MM.1S (cell line): ENCODE measurements around the gene ZNF600.
"Not testable (repeated sequence)": the region's sequence is repeated elsewhere in the genome, so short reads cannot be mapped to it uniquely, and the experiment has no call there.

Experiments
- DNase-seq: peaks from one replicate; pipeline ENCODE4 v3.0.0-alpha.2; 2015
- H2AFZ ChIP-seq: fragments of 300-600 bp; sonication (generic); 2 replicates; pipeline ENCODE4 v1.6.0; 2016; ENCODE audit warnings: antibody characterized with exemption, low read length
- H3F3A ChIP-seq: fragments of 300-600 bp; sonication (generic); 2 replicates; pipeline ENCODE4 v1.6.1; 2016; ENCODE audit warnings: mild to moderate bottlenecking, antibody characterized with exemption, low read length, moderate library complexity, mixed read lengths; ENCODE audit not compliant: insufficient read depth
- H3K27ac ChIP-seq: fragments of 300-600 bp; sonication (generic); 2 replicates; pipeline ENCODE4 v1.5.1; 2016; ENCODE audit warnings: mild to moderate bottlenecking, low read length
- H3K27me3 ChIP-seq: fragments of 300-600 bp; sonication (generic); replicated peaks from 2 replicates; pipeline ENCODE4 v1.6.0; 2016; ENCODE audit warnings: low read length; ENCODE audit not compliant: insufficient read depth
- H3K36me3 ChIP-seq: fragments of 300-600 bp; sonication (generic); replicated peaks from 2 replicates; pipeline ENCODE4 v1.6.1; 2016; ENCODE audit warnings: mild to moderate bottlenecking, low read length, mixed read lengths; ENCODE audit not compliant: insufficient read depth
- H3K4me1 ChIP-seq: fragments of 300-600 bp; sonication (generic); 2 replicates; pipeline ENCODE4 v1.6.1; 2016; ENCODE audit warnings: low read length, mixed read lengths
- H3K4me2 ChIP-seq: fragments of 300-600 bp; sonication (generic); 2 replicates; pipeline ENCODE4 v1.6.0; 2016; ENCODE audit warnings: low read depth, low read length
- H3K4me3 ChIP-seq: fragments of 300-600 bp; sonication (generic); 2 replicates; pipeline ENCODE4 v1.5.1; 2016; ENCODE audit warnings: low read length, mixed read lengths
- H3K79me2 ChIP-seq: fragments of 300-600 bp; sonication (generic); 2 replicates; pipeline ENCODE4 v1.6.1; 2016; ENCODE audit warnings: mixed run types, low read length, mixed read lengths
- H3K9ac ChIP-seq: fragments of 300-600 bp; sonication (generic); 2 replicates; pipeline ENCODE4 v1.6.1; 2016; ENCODE audit warnings: low read length, mixed read lengths
- H3K9me2 ChIP-seq: fragments of 300-600 bp; sonication (generic); replicated peaks from 2 replicates; pipeline ENCODE4 v1.6.1; 2016; ENCODE audit warnings: mild to moderate bottlenecking, low read length, mixed read lengths; ENCODE audit not compliant: insufficient read depth
- H3K9me3 ChIP-seq: fragments of 300-600 bp; sonication (generic); replicated peaks from 2 replicates; pipeline ENCODE4 v1.6.1; 2016; ENCODE audit warnings: mild to moderate bottlenecking, low read length, mixed read lengths; ENCODE audit not compliant: insufficient read depth
- H4K20me1 ChIP-seq: fragments of 300-600 bp; sonication (generic); 2 replicates; pipeline ENCODE4 v1.6.1; 2016; ENCODE audit warnings: mild to moderate bottlenecking, low read length, moderate library complexity, mixed read lengths; ENCODE audit not compliant: insufficient read depth
- EZH2 ChIP-seq: fragments of 300-600 bp; sonication (generic); optimal IDR thresholded peaks from 2 replicates; pipeline ENCODE3; 2017; ENCODE audit warnings: low read depth, mild to moderate bottlenecking, antibody characterized with exemption, low read length, mixed read lengths
- EZH2phosphoT487 ChIP-seq: fragments of 300-600 bp; sonication (generic); IDR thresholded peaks from 2 replicates; pipeline ENCODE4 v1.6.1; 2018; ENCODE audit warnings: antibody characterized with exemption, low read length
- TF ChIP-seq, protein P1 (sequence below): fragments of 300-600 bp; sonication (generic); IDR thresholded peaks from 2 replicates; pipeline ENCODE4 v1.5.1; 2016; ENCODE audit warnings: antibody characterized with exemption, low read length, mixed read lengths

Gene ZNF600

DNA sequence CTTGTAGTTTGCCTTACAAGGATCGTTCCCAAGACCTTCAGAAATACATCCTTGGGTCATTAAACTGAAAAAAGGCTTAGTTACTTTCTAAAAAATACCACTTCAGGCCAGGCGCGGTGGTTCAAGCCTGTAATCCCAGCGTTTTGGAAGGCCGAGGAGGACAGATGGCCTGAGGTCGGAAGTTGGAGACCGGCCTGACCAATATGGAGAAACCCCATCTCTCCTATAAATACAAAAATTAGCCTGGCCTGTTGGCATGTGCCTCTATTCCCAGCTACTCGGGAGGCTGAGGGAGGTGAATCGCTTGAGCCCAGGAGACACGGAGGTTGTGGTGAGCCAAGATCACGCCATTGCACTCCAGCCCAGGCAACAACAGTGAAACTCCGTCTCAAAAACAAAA lies 37.1 kb upstream of the ZNF600 start:
- Histone ChIP-seq H3K9me2 (no peaks in the 10 kb centered on the region), H3K27ac (no peak overlapping the region)
- TF ChIP-seq EZH2phosphoT487: no peak
- TF ChIP-seq, protein P1, sequence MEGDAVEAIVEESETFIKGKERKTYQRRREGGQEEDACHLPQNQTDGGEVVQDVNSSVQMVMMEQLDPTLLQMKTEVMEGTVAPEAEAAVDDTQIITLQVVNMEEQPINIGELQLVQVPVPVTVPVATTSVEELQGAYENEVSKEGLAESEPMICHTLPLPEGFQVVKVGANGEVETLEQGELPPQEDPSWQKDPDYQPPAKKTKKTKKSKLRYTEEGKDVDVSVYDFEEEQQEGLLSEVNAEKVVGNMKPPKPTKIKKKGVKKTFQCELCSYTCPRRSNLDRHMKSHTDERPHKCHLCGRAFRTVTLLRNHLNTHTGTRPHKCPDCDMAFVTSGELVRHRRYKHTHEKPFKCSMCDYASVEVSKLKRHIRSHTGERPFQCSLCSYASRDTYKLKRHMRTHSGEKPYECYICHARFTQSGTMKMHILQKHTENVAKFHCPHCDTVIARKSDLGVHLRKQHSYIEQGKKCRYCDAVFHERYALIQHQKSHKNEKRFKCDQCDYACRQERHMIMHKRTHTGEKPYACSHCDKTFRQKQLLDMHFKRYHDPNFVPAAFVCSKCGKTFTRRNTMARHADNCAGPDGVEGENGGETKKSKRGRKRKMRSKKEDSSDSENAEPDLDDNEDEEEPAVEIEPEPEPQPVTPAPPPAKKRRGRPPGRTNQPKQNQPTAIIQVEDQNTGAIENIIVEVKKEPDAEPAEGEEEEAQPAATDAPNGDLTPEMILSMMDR: no peak
- no peak for TF ChIP-seq EZH2

DNA sequence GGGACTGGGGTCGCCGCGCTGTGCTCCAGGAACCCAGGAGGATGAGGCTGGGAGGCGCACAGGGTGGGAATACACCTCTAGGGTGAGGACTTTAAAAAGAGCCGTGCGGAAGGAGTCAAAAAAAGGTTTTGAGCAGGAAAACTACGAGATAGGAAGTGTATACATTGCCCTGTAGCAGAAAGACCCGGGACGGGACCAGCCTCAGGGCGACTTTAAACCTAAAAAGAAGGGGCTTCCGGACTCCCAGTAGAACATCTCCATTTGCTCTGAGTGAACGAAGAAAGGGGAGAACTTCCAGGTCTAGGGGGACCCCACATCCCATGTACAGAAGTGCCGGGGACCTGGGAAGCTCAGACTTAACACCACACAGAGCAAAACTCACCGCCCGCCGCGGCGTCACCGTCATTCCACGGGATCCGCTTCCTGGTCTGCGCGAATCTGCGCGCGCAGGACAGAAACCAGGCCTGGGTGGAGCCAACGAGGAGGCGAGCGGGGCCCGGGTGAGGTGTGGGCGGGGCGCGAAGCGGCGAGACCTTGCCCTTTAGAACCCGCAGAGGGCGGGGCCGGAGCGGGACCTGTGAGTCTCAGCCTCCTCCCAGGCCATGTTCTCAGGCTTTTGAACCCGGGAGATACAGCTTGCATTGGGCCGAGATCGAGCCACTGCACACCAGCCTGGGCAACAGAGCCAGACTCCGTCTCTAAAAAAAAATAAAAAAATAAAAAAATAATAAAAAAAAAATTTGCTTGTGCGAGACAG lies 34.8 kb upstream of the ZNF600 start, which contains the start of gene ZNF28:
Gene ZNF28 (minus strand): TSS at position 430 of the 757 bp plus-strand sequence. CDS start 3,675 bp downstream, outside the sequence.
- H3F3A ChIP-seq, H3K9me3 ChIP-seq, H3K79me2 ChIP-seq, H4K20me1 ChIP-seq, H3K9me2 ChIP-seq, H3K4me1 ChIP-seq, H3K36me3 ChIP-seq, H3K27me3 ChIP-seq, H3K27ac ChIP-seq: not testable (repeated sequence)
- peak; percentile 39 for DNase-seq
- Histone ChIP-seq H3K4me3 (peak within 1 kb of the TSS; percentile 67), H3K9ac (peak within 1 kb of the TSS; percentile 44; the same call in 1 of the 2 replicates), H2AFZ (peak within 1 kb of the TSS; percentile 84), H3K4me2 (peak within 1 kb of the TSS; percentile 41; the same call in 1 of the 2 replicates)

More for the DNA sequence above, 37.1 kb upstream of the ZNF600 start:
- no peak for DNase-seq
- Histone ChIP-seq H3K79me2 (no peaks in the 10 kb centered on the region), H3K9ac (no peak overlapping the region), H2AFZ (no peak overlapping the region), H3K36me3 (no peaks in the 10 kb centered on the region), H3K27me3 (no peaks in the 10 kb centered on the region), H3K4me2 (no peak overlapping the region), H4K20me1 (no peaks in the 10 kb centered on the region), H3F3A (no peaks in the 10 kb centered on the region), H3K4me3 (no peak overlapping the region), H3K4me1 (no peaks in the 10 kb centered on the region), H3K9me3 (no peaks in the 10 kb centered on the region)

DNA sequence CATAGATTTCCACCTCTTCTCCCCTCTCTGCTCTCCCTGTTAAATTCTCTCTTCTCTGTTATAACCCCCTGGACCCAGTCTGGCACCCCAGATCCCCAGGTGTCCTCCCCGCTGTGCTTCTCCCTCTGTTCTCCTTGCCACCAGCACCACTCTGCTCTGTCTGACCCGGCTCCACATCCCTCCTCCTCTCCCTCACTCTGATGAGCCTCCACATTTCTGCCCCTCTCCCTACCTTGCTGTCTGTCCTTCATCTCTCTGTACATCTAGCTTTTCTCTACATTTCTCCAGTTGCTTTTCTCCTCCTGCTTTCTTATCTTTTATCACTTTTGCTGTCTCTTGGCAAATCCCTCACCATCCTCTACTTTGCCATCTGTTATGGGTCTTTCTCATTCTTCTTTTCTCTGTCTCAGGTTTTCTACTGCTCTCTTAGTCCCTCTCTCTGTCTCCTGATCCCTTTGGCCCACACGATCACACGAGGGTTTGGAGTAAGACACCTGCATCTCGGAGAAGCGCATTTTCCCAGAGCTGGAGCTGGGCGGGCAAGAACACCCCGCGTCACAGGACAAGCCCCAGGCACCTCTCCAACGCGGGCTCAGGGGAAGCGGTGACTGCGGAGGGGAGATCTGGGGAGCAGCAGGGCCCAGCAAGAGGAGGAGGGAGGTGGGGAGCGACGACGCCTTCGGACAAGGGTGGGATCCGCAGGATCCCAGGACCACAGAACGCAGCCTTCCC lies 34.0 kb upstream of the ZNF600 start:
- not testable (repeated sequence) for H4K20me1 ChIP-seq, H3K27ac ChIP-seq, DNase-seq, H3K79me2 ChIP-seq, H3K9me2 ChIP-seq, H3K4me1 ChIP-seq, H3K36me3 ChIP-seq, H3F3A ChIP-seq, H3K27me3 ChIP-seq, H3K9me3 ChIP-seq
- Histone ChIP-seq H3K4me2 (peak overlapping the region; percentile 41; the same call in 1 of the 2 replicates), H3K9ac (peak overlapping the region; percentile 44; the same call in 1 of the 2 replicates), H3K4me3 (peak overlapping the region; percentile 67), H2AFZ (peak overlapping the region; percentile 84; the same call in 1 of the 2 replicates)

DNA sequence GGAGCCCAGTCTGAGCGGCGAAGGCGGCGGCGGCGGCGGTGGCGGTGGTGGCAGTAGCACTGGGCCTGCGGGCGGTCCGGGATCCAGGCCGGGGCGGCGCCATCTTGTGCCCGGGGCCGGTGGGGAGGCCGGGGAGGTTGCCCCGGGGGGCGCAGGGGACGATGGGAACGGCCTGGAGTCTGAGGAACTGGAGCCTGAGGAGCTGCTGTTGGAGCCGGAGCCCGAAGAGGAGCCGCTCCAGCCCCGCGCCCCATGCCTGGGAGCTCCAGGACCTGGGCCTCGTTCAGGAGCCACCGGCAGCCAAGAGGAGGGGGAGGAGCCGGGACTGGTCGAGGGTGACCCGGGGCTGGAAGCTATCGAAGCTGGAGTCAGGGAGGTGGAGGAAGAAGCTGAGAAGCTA lies 23.2 kb upstream of the ZNF600 start:
- Histone ChIP-seq H3K4me3 (no peak overlapping the region), H3K9me3 (no peaks in the 10 kb centered on the region), H4K20me1 (no peaks in the 10 kb centered on the region), H3K9ac (no peak overlapping the region), H3K4me2 (no peak overlapping the region), H3K9me2 (no peaks in the 10 kb centered on the region), H3K4me1 (no peaks in the 10 kb centered on the region), H3K27ac (no peak overlapping the region), H3K36me3 (no peaks in the 10 kb centered on the region), H3K27me3 (no peaks in the 10 kb centered on the region), H3F3A (no peaks in the 10 kb centered on the region), H3K79me2 (no peaks in the 10 kb centered on the region), H2AFZ (no peak overlapping the region)
- DNase-seq: no peak
- TF ChIP-seq, protein P1: no peak
- TF ChIP-seq EZH2 (no peak), EZH2phosphoT487 (no peak)

DNA sequence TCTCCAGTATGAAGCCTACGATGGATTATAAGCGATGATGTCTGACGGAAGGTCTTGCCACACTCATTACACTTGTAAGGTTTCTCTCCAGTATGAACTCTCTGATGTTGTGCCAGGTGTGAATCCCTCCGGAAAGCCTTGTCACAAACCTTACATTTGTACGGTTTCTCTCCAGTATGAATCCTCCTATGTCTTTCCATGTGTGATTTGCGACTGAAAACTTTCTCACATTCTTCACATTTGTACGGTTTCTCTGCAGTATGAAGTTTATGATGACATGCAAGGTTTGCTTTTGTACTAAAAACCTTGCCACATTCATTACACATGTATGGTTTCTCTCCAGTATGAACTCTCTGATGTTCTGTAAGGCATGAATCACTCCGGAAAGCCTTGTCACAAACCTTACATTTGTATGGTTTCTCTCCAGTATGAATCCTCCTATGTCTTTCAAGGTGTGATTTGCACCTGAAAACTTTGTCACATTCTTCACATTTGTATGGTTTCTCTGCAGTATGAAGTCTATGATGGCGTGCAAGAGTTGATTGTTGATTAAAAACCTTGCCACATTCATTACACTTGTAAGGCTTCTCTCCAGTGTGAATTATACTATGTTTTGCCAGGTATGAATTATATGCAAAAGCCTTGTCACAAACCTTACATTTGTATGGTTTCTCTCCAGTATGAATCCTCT lies 13.5 kb upstream of the ZNF600 start:
- H3K4me3 ChIP-seq, H3K27me3 ChIP-seq, H3K4me2 ChIP-seq, H3K79me2 ChIP-seq, H3K4me1 ChIP-seq, H4K20me1 ChIP-seq, H3K9ac ChIP-seq, H3K9me2 ChIP-seq, DNase-seq, H3F3A ChIP-seq, H3K27ac ChIP-seq, H2AFZ ChIP-seq, H3K9me3 ChIP-seq: not testable (repeated sequence)
- peaks cover 14% of the 10 kb centered on the region for H3K36me3 ChIP-seq
